Measurements from ENCODE around the gene CA6.

DNA sequence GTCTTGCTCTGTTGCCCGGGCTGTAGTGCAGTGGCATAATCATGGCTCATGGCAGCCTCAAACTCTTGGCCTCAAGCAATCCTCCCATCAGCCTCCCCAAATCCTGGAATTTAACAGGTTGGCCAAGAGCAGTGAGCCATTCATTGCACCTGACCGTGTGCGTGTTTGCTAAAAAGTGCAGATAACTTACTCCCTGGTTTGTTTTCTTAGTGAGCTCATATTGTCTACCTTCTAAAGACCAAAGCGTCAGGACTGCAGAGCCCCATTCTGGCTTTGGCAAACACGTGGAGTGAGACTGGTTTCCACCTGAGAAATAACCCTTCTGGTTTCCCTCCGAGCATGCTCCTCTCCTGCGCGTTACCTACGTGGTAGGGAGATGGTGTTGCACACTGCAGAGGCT is 32.2 kb upstream of the CA6 start:
- TF ChIP-seq POLR2A (IDR thresholded peaks at IDR 0.05) = no peak
- TF ChIP-seq, protein P1, sequence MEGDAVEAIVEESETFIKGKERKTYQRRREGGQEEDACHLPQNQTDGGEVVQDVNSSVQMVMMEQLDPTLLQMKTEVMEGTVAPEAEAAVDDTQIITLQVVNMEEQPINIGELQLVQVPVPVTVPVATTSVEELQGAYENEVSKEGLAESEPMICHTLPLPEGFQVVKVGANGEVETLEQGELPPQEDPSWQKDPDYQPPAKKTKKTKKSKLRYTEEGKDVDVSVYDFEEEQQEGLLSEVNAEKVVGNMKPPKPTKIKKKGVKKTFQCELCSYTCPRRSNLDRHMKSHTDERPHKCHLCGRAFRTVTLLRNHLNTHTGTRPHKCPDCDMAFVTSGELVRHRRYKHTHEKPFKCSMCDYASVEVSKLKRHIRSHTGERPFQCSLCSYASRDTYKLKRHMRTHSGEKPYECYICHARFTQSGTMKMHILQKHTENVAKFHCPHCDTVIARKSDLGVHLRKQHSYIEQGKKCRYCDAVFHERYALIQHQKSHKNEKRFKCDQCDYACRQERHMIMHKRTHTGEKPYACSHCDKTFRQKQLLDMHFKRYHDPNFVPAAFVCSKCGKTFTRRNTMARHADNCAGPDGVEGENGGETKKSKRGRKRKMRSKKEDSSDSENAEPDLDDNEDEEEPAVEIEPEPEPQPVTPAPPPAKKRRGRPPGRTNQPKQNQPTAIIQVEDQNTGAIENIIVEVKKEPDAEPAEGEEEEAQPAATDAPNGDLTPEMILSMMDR (IDR thresholded peaks at IDR 0.05) = no peak
